Measurements from ENCODE around the gene TLCD2.

- TF ChIP-seq POLR2A (IDR thresholded peaks at IDR 0.05) (peak; percentile 79), EP300 (IDR thresholded peaks at IDR 0.05) (no peak)
Measured at GRCh38 chr17:1730326-1731193, 20.4 kb upstream of the TLCD2 start.

All from ovary (tissue), 1 donor.